ENCODE data around the gene PCYOX1L. TPM values are rescaled to one million over a fixed set of nuclear protein-coding genes. Genes with fewer than 3 reads are reported as not detected.
A peak's percentile ranks its signal among the peaks of the same experiment; 100 is the strongest.

Gene PCYOX1L
- polyA plus RNA-seq, 1 experiment = 12.8 TPM

DNA sequence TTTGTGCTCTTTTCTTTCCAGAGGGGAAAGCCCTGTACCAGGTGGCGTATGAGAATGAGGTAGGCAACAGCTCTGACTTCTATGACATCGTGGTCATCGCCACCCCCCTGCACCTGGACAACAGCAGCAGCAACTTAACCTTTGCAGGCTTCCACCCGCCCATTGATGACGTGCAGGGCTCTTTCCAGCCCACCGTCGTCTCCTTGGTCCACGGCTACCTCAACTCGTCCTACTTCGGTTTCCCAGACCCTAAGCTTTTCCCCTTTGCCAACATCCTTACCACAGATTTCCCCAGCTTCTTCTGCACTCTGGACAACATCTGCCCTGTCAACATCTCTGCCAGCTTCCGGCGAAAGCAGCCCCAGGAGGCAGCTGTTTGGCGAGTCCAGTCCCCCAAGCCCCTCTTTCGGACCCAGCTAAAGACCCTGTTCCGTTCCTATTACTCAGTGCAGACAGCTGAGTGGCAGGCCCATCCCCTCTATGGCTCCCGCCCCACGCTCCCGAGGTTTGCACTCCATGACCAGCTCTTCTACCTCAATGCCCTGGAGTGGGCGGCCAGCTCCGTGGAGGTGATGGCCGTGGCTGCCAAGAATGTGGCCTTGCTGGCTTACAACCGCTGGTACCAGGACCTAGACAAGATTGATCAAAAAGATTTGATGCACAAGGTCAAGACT is 10.3 kb downstream of the PCYOX1L start:
- TF ChIP-seq, protein P1, sequence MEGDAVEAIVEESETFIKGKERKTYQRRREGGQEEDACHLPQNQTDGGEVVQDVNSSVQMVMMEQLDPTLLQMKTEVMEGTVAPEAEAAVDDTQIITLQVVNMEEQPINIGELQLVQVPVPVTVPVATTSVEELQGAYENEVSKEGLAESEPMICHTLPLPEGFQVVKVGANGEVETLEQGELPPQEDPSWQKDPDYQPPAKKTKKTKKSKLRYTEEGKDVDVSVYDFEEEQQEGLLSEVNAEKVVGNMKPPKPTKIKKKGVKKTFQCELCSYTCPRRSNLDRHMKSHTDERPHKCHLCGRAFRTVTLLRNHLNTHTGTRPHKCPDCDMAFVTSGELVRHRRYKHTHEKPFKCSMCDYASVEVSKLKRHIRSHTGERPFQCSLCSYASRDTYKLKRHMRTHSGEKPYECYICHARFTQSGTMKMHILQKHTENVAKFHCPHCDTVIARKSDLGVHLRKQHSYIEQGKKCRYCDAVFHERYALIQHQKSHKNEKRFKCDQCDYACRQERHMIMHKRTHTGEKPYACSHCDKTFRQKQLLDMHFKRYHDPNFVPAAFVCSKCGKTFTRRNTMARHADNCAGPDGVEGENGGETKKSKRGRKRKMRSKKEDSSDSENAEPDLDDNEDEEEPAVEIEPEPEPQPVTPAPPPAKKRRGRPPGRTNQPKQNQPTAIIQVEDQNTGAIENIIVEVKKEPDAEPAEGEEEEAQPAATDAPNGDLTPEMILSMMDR (IDR thresholded peaks at IDR 0.05; ENCODE audit: insufficient read depth, low read depth, low read length) = no peak
- no peaks in the 10 kb centered on the region; the same call in 1 of the 2 replicates for H3K36me3 ChIP-seq (ENCODE audit: control insufficient read depth, insufficient read depth, low read length)
- no peak overlapping the region for H3K4me3 ChIP-seq (ENCODE audit: low read depth, low read length)
- ChIA-PET CTCF (interaction anchor here (0.7 to 17.0 kb wide), 33 partner anchors 8 to 459 kb away, joined by 3 to 289 read pairs (median 8); partner anchors contain the start of genes ARHGEF37, GRPEL2, IL17B and PCYOX1L), POLR2A (no interaction called here)
- DNase-seq (ENCODE audit: low read depth) = no peak
- no peaks in the 10 kb centered on the region for H3K27me3 ChIP-seq (ENCODE audit: control insufficient read depth, insufficient read depth, low read length)

DNA sequence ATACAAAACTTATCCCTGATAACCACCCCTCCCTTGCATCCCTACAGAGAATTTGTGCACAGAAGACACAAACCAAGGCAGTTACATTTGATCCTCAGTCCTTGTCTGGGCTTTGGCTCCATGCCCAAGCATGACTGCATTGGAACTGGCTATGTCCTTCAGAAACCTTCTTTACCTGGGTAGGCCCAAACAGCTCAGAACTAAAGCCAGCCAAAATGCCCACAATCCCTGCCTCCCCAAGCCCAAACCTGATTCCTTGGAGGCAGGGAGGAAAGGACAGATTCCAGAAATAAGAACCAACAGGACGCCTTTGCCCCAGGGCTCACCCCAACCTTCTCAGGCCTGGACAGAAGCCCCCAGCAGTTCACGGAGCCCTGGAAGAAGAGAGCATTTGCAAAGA is 13.0 kb downstream of the PCYOX1L start:
- Histone ChIP-seq H3K27me3 (ENCODE audit: control insufficient read depth, insufficient read depth, low read length) (no peaks in the 10 kb centered on the region), H3K36me3 (ENCODE audit: control insufficient read depth, insufficient read depth, low read length) (no peaks in the 10 kb centered on the region; the same call in 1 of the 2 replicates), H3K4me3 (ENCODE audit: low read depth, low read length) (no peak overlapping the region)
- DNase-seq (ENCODE audit: low read depth) = no peak
- TF ChIP-seq, protein P1 (IDR thresholded peaks at IDR 0.05; ENCODE audit: insufficient read depth, low read depth, low read length) = no peak
- ChIA-PET POLR2A (no interaction called here), CTCF (interaction anchor here (1.0 to 17.0 kb wide), 13 partner anchors 9 to 199 kb away, joined by 3 to 289 read pairs (median 10); partner anchors contain the start of gene PCYOX1L)

DNA sequence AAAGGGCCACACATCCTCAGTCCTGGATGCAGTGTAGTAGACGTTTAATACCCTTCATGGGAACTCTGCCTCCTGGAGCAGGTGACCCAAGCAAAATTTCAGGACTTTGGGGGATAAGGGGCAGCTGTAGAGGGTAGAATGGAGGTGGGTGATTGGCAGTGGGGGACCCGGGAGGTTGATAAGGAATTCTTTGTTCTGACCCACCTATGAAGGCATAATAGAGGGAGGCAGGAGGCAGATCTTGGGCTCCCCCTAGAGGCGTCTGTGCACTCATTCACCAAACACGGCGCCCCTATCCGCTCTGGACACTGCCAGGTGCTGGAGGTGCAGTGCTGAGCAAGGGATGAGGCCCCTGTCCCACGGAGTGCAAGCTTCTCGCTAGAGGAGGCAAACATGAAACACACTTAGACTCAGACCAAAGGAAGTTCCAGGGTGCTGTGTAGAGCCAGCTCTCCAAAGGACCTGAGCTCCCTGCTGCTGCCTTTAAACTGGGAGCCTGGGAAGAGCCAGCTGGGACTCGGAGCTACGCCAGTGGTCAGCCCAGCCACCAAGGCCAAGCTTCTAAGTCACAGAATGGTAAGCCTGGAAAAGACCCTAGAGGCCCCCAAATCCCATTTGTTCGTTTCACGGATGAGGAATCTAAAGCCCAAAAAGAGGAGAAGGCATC is 13.6 kb downstream of the PCYOX1L start:
- no peaks in the 10 kb centered on the region; the same call in 1 of the 2 replicates for H3K36me3 ChIP-seq (ENCODE audit: control insufficient read depth, insufficient read depth, low read length)
- ChIA-PET POLR2A (no interaction called here), CTCF (interaction anchor here (0.6 to 17.0 kb wide), 35 partner anchors 8 to 1859 kb away, joined by 3 to 289 read pairs (median 5); partner anchors contain the start of genes GRPEL2 and PCYOX1L)
- H3K27me3 ChIP-seq (ENCODE audit: control insufficient read depth, insufficient read depth, low read length) = no peaks in the 10 kb centered on the region
- no peak overlapping the region for H3K4me3 ChIP-seq (ENCODE audit: low read depth, low read length)
- TF ChIP-seq, protein P1 (IDR thresholded peaks at IDR 0.05; ENCODE audit: insufficient read depth, low read depth, low read length) = peak; percentile 88
- DNase-seq (ENCODE audit: low read depth) = no peak

DNA sequence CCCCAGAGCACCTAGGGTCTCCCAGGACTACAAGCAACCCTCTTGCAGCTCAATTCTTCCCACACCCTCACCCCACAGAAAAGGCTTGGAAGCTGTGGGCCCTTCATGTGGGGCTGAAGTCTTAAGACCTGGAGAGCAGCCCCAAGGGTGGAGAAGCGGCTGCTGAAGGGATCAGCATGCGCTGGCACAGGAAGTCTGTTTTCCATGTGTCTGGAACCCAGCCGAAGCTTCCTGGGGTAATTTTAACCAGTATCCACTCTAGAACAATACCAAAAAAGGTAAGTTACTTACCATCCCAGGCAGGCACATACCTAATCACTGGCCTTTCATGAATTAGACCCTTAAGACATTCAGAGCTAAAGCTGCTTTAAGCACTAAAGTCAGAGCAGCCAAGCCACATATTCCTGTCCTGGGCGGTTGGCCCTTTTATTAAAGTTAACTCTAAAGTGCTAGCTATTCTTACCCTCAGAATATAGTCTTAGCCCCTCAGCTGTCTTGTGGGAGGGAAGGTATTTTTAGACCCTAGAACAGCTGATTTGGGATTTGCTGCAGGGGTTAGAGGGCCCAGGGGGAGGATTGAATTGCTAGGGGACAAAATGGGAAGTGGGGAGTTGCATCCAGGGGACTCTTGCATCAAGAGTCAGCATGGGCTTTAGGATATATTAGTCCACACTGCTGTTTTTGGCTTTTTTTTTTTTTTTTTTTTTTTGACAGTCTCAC is 14.4 kb downstream of the PCYOX1L start:
- no peaks in the 10 kb centered on the region; the same call in 1 of the 2 replicates for H3K36me3 ChIP-seq (ENCODE audit: control insufficient read depth, insufficient read depth, low read length)
- DNase-seq (ENCODE audit: low read depth) = no peak
- ChIA-PET CTCF (interaction anchor here (0.7 to 17.0 kb wide), 35 partner anchors 7 to 246 kb away, joined by 3 to 289 read pairs (median 5); partner anchors contain the start of genes GRPEL2 and PCYOX1L), POLR2A (interaction anchor here (0.5 kb wide), 1 partner anchor 189 kb away, joined by 4 read pairs; no protein-coding TSS in a partner anchor)
- TF ChIP-seq, protein P1 (IDR thresholded peaks at IDR 0.05; ENCODE audit: insufficient read depth, low read depth, low read length) = no peak
- H3K4me3 ChIP-seq (ENCODE audit: low read depth, low read length) = no peak overlapping the region
- no peaks in the 10 kb centered on the region for H3K27me3 ChIP-seq (ENCODE audit: control insufficient read depth, insufficient read depth, low read length)
